IgD-negative memory B cell (primary cell): Measurements from ENCODE around the gene TMEM167A. TPM values are rescaled to one million over a fixed set of nuclear protein-coding genes. Genes with fewer than 3 reads are reported as not detected.
A peak's percentile ranks its signal among the peaks of the same experiment; 100 is the strongest.

ENCODE experiments used
- H3K27ac Mint-ChIP-seq, 3 donors: one replicate each; pipeline ENCODE4 v1.8.0; 2020 to 2022; ENCODE audit warnings: mild to moderate bottlenecking in 3 of 3, mixed read lengths in 3 of 3, moderate library complexity in 1 of 3
- H3K27me3 Mint-ChIP-seq: one replicate; pipeline ENCODE4 v1.8.0; 2021; ENCODE audit warnings: mixed read lengths
- H3K36me3 Mint-ChIP-seq: one replicate; pipeline ENCODE4 v1.8.0; 2020; ENCODE audit warnings: mild to moderate bottlenecking, mixed read lengths
- H3K4me1 Mint-ChIP-seq, 3 donors: one replicate each; pipeline ENCODE4 v1.8.0; 2020 to 2022; ENCODE audit warnings: mixed read lengths in 3 of 3, mild to moderate bottlenecking in 1 of 3
- H3K4me3 Mint-ChIP-seq, 4 donors: one replicate each; pipeline ENCODE4 v1.8.0; 2020 to 2022; ENCODE audit warnings: mild to moderate bottlenecking in 4 of 4, mixed read lengths in 4 of 4, moderate library complexity in 3 of 4
- H3K9me3 Mint-ChIP-seq, 3 donors: one replicate each; pipeline ENCODE4 v1.8.0; 2020 to 2021; ENCODE audit warnings: mixed read lengths in 3 of 3, mild to moderate bottlenecking in 1 of 3
- polyA plus RNA-seq: library from polyadenylated mRNA; unstranded; fragments of 300-500 nt; fragmentation: Illumina TruSeq; gene quantifications from one replicate; pipeline ENCODE4 v1.2.3, GENCODE V29; 2021

The TMEM167A gene, protein sequence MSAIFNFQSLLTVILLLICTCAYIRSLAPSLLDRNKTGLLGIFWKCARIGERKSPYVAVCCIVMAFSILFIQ
- polyA plus RNA-seq: 51.6 TPM

DNA sequence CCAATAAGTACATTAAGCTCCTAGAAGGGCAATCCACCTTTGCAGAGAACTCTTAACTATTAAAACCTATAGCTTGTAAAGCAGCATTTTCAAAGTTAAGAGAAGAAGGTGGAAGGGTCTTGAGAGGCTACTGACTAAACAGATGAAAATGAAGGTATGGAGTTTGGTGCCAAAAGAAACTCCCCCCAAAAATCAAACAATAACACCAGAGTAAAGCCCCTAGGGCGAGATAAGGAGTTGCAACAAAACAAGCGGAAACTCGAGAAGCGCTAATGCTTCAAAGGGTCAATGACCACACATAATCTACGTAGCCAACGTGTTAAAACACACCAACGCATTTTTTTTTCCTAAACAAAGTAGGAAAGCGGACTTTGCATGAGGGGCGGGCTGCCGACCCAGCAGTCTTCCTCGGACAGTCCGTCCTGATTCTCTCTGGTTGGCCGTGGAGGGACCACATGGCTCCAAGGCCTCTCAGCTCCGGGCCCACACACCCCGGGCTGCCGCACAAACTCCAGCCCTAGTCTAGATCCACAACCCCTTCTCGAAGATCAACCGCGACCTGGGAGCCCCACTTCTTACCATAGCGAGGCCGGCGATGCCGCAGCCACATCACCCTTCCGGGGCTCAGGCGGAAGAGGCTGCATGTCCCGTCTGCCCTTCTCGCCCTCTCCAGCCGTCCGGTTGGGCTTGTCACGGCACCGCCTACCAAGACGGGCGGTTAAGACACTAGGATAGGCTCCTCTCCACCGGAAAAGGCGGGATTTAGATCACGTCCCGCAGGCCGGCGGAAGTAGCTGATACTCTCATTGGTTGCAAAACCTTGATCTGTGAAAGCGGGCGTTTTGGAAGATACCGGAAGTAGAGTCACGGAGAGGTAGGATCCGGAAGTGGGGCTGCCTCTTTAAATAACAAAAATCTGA is at the start of gene TMEM167A, which contains the start of gene XRCC4:
TMEM167A (minus strand) TSS at position 653 of the 920 bp plus-strand sequence; CDS start at position 582, 71 bp downstream.
XRCC4 (plus strand) TSS at position 806 of the 920 bp plus-strand sequence. CDS start 27,373 bp downstream, outside the sequence.
- peaks cover 0 to 2% (median 0%) of the 10 kb centered on the region in 3 donors for H3K9me3 Mint-ChIP-seq
- peaks cover 12% of the 10 kb centered on the region for H3K36me3 Mint-ChIP-seq
- H3K27me3 Mint-ChIP-seq: no peaks in the 10 kb centered on the region
- H3K27ac Mint-ChIP-seq: peak within 1 kb of the TSS; percentile 92 to 99 (median 99)
- peaks cover 38 to 43% (median 42%) of the 10 kb centered on the region in 3 donors for H3K4me1 Mint-ChIP-seq
- peak within 1 kb of the TSS; percentile 94 to 100 (median 100) for H3K4me3 Mint-ChIP-seq

DNA sequence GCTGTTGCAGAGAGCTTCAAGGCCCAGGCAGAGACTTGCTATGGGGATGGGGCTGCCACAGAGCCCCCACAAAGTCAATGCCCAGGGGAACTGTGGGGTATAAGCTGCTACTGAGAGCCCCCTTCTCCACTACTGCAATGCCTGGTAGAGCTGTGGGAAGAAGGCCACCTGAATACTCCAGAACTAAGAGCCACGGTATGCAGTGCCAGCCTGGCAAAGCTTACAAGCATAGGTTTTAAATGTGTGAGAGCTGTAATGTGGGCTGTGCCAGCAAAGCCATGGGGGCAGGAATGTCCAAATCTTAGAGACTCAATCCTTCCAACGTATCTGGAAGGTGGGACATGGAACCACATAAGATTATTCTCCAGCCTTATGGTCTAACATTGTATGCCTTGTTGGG is 49.3 kb upstream of the TMEM167A start:
- Mint-ChIP-seq H3K9me3 (peaks cover 0 to 14% (median 8%) of the 10 kb centered on the region in 3 donors), H3K4me1 (peaks cover 0 to 1% (median 0%) of the 10 kb centered on the region in 3 donors), H3K36me3 (peaks cover 15% of the 10 kb centered on the region), H3K27me3 (no peaks in the 10 kb centered on the region), H3K27ac (no peak overlapping the region), H3K4me3 (no peak overlapping the region)

GRCh38 chr5:83125560-83125959 is 48.4 kb upstream of the TMEM167A start:
- peaks cover 0 to 1% (median 0%) of the 10 kb centered on the region in 3 donors for H3K4me1 Mint-ChIP-seq
- H3K4me3 Mint-ChIP-seq: no peak overlapping the region
- no peaks in the 10 kb centered on the region for H3K27me3 Mint-ChIP-seq
- peaks cover 12% of the 10 kb centered on the region for H3K36me3 Mint-ChIP-seq
- no peak overlapping the region for H3K27ac Mint-ChIP-seq
- H3K9me3 Mint-ChIP-seq: peaks cover 0 to 14% (median 8%) of the 10 kb centered on the region in 3 donors

- H3K9me3 Mint-ChIP-seq: peaks cover 0 to 13% (median 8%) of the 10 kb centered on the region in 3 donors
- H3K4me3 Mint-ChIP-seq: no peak overlapping the region
- H3K27me3 Mint-ChIP-seq: no peaks in the 10 kb centered on the region
- H3K36me3 Mint-ChIP-seq: peaks cover 12% of the 10 kb centered on the region
- H3K27ac Mint-ChIP-seq: no peak overlapping the region
- H3K4me1 Mint-ChIP-seq: peaks cover 0 to 1% (median 0%) of the 10 kb centered on the region in 3 donors
Measured at GRCh38 chr5:83124593-83124992, 47.4 kb upstream of the TMEM167A start.

DNA sequence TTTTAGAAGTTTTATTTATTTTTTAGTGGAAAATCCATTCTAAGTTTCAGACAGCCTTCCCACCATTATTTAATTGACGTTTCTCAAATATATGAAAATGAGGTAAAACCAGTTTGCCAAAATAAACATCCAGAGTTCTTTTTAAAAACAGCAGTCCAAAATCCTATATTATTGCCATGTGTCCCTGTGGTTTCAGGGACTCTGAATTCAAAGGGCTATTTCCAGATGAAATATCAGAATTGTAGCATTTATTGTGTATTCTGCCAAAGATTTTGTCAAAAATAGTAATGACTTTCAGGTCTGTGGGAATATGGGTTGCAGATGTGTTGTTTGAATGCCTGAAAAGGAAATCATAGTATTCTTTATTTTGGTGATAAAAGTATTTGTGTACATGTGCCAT is 41.8 kb upstream of the TMEM167A start:
- peaks cover 15% of the 10 kb centered on the region for H3K36me3 Mint-ChIP-seq
- no peak overlapping the region for H3K4me3 Mint-ChIP-seq
- peaks cover 0 to 1% (median 0%) of the 10 kb centered on the region in 3 donors for H3K4me1 Mint-ChIP-seq
- no peak overlapping the region for H3K27ac Mint-ChIP-seq
- peaks cover 0 to 13% (median 4%) of the 10 kb centered on the region in 3 donors for H3K9me3 Mint-ChIP-seq
- no peaks in the 10 kb centered on the region for H3K27me3 Mint-ChIP-seq

DNA sequence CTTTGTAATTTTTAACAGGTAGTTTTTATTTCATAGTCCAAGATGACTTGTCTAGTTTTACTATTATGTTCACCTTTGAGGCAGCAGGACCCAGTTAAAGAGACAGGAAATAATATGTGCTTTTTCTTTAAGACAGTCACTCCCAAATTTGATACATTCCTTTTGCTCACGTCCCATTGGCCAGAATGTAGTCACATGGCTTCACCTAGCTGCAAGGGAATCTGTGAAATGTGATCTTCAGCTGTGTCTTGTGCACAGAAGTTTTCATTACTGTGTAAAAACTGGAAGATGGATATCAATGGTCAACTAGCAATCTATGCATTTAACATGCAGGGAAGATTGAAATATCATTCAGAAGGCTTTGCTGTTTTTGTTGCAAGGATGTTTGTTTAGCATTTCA is 41.3 kb upstream of the TMEM167A start:
- Mint-ChIP-seq H3K27me3 (no peaks in the 10 kb centered on the region), H3K27ac (no peak overlapping the region), H3K4me1 (no peaks in the 10 kb centered on the region), H3K36me3 (peaks cover 15% of the 10 kb centered on the region), H3K4me3 (no peak overlapping the region), H3K9me3 (peaks cover 0 to 13% (median 4%) of the 10 kb centered on the region in 3 donors)

GRCh38 chr5:83115816-83116215 is 38.6 kb upstream of the TMEM167A start:
- peaks cover 27% of the 10 kb centered on the region for H3K36me3 Mint-ChIP-seq
- no peaks in the 10 kb centered on the region for H3K27me3 Mint-ChIP-seq
- no peak overlapping the region for H3K27ac Mint-ChIP-seq
- H3K4me1 Mint-ChIP-seq: no peaks in the 10 kb centered on the region
- H3K9me3 Mint-ChIP-seq: peaks cover 6 to 26% (median 9%) of the 10 kb centered on the region in 3 donors
- H3K4me3 Mint-ChIP-seq: no peak overlapping the region

GRCh38 chr5:83109380-83109779 is 32.2 kb upstream of the TMEM167A start:
- peaks cover 6 to 16% (median 6%) of the 10 kb centered on the region in 3 donors for H3K9me3 Mint-ChIP-seq

DNA sequence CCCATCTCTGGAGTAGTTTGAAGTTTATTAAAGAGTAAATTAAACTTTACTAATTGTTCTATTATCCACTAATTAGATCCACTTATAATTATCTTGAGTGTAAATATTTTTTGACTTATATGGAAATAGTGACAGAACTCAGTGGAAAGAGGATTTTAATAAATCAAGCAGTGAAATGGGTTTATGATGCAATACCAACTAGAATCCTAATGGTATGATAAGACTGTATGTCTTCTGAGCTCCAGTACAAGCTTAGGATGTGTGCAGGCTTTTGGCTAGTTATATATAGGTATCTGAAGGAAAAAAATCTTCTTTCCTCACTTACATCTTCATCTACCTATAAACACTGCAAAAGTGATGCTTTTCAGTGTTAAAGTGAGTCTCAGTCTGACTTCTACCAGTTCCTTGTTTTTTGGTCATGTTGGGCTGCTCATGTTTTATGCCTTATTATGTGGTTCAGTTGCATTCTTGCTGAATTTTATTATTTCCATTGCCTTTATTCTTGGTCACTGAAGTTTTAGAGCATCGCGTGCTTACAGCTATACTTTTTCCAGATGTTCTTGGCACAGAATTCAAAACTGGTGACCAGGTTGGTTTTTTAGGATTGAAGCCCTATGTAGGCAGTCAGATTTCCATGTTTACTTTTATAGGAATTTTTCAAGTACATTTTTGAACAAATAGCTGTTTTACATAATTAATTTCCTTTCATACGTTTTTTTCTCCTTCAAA is 30.7 kb upstream of the TMEM167A start:
- Mint-ChIP-seq H3K4me1 (no peaks in the 10 kb centered on the region), H3K4me3 (no peak overlapping the region), H3K36me3 (peaks cover 16% of the 10 kb centered on the region), H3K9me3 (peaks cover 2 to 9% (median 4%) of the 10 kb centered on the region in 3 donors), H3K27ac (no peak overlapping the region), H3K27me3 (no peaks in the 10 kb centered on the region)

More at GRCh38 chr5:83109380-83109779, 32.2 kb upstream of the TMEM167A start:
- no peak overlapping the region for H3K4me3 Mint-ChIP-seq
- H3K27ac Mint-ChIP-seq: no peak overlapping the region
- H3K4me1 Mint-ChIP-seq: no peaks in the 10 kb centered on the region
- peaks cover 20% of the 10 kb centered on the region for H3K36me3 Mint-ChIP-seq
- H3K27me3 Mint-ChIP-seq: no peaks in the 10 kb centered on the region

DNA sequence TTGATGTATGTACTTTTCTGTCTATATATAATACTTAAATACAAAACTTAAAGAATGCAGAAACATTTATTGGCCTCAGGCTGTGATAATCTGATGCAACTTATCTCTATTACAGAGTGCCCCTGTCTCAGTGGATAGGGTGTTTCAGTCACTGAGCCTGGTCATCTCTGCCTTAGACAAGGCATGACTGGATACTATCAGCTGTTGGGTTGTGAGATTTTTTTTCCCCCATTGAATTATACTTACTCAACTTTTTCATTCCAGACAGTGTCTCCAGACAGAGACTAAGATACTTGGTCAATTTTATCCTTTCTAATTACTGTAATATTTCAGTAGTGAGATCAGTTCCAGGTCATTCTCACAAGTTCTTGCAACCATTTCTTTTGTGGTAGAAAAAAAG is 26.8 kb upstream of the TMEM167A start:
- no peak overlapping the region for H3K27ac Mint-ChIP-seq
- no peak overlapping the region for H3K4me3 Mint-ChIP-seq
- no peaks in the 10 kb centered on the region for H3K4me1 Mint-ChIP-seq
- peaks cover 2% of the 10 kb centered on the region for H3K36me3 Mint-ChIP-seq
- H3K27me3 Mint-ChIP-seq: no peaks in the 10 kb centered on the region
- no peaks in the 10 kb centered on the region for H3K9me3 Mint-ChIP-seq

GRCh38 chr5:83102364-83102980 is 25.3 kb upstream of the TMEM167A start:
- Mint-ChIP-seq H3K4me1 (peaks cover 0 to 4% (median 4%) of the 10 kb centered on the region in 3 donors), H3K27me3 (no peaks in the 10 kb centered on the region), H3K27ac (no peak overlapping the region)

DNA sequence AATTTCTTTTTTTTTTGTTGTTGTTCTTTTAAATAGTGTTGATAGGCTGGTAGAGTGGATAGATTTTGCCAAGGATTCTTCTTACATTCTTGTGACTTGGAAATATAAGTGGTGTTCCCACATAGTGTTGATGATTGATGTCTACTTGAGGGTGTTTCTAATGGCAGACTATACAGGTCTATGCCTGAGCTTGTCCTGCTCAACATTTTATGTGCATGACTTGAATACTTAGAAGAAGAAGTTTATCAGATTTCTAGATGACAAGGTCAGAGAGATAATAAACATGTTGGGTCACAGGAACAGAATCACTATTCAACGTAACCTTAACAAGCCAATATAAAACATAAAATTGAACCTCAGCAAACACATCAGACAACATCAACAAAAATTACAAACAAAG is 24.3 kb upstream of the TMEM167A start:
- Mint-ChIP-seq H3K36me3 (peaks cover 2% of the 10 kb centered on the region), H3K4me3 (peak overlapping the region in 1 of 4 donors; percentile 13), H3K4me1 (peaks cover 0 to 4% (median 4%) of the 10 kb centered on the region in 3 donors), H3K9me3 (no peaks in the 10 kb centered on the region), H3K27ac (no peak overlapping the region), H3K27me3 (no peaks in the 10 kb centered on the region)

More at GRCh38 chr5:83102364-83102980, 25.3 kb upstream of the TMEM167A start:
- Mint-ChIP-seq H3K4me3 (no peak overlapping the region), H3K9me3 (no peaks in the 10 kb centered on the region), H3K36me3 (peaks cover 2% of the 10 kb centered on the region)

DNA sequence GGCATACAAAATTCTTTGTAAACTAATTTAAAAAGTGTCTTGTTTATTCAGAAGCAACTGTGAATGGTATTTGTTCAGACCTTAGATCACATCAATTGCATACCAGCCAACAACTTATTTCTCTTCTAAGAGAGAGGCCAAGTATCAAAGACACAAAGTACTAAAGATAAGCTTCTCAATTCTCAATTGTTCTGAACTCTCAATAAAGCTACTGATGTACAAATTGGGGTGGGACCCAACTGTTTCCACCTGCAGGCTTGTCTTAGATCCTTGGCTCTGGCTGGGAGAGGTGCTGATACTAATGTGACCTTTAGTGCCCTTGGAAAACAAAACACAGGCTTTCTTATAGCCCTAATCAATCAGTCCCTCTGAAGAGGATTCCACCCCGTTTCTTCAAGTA is 22.3 kb upstream of the TMEM167A start:
- H3K4me1 Mint-ChIP-seq: peaks cover 0 to 4% (median 4%) of the 10 kb centered on the region in 3 donors

DNA sequence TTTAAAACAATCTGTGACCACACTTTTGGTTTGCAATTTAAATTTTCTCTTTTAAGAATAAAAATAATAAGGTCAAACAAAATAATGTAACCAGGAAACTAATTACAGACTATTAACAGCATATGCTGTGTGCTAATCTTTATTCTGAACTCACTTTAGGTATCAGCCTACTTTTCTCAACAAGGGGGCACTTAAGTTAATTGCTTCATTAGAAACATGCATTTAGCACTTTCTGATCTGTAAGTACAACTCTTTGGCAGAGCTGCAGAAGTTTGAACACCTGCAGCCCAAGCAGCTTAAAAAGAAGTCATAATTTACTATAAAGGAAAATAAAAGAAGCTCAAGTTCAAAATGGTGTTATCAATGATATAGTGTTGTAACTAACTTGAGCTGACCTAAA is 21.8 kb upstream of the TMEM167A start:
- H3K4me3 Mint-ChIP-seq: no peak overlapping the region
- peaks cover 3% of the 10 kb centered on the region for H3K36me3 Mint-ChIP-seq
- H3K27ac Mint-ChIP-seq: no peak overlapping the region
- peaks cover 0 to 4% (median 4%) of the 10 kb centered on the region in 3 donors for H3K4me1 Mint-ChIP-seq
- H3K27me3 Mint-ChIP-seq: no peaks in the 10 kb centered on the region
- H3K9me3 Mint-ChIP-seq: peaks cover 0 to 3% (median under 1%) of the 10 kb centered on the region in 3 donors

More for the DNA sequence above, 22.3 kb upstream of the TMEM167A start:
- Mint-ChIP-seq H3K9me3 (peaks cover 0 to 2% (median 0%) of the 10 kb centered on the region in 3 donors), H3K27ac (no peak overlapping the region), H3K4me3 (no peak overlapping the region), H3K27me3 (no peaks in the 10 kb centered on the region), H3K36me3 (peaks cover 2% of the 10 kb centered on the region)
